NK-92 treated with Interleukin-12 subunit alpha and Interleukin-12 subunit beta, amount 100 ng/mL, for 24 hours (cell line): Measurements from ENCODE around the gene TAF6L.
"Not testable (repeated sequence)": the region's sequence is repeated elsewhere in the genome, so short reads cannot be mapped to it uniquely, and the experiment has no call there.

Experiments
- DNase-seq: peaks from one replicate; lab custom pipeline; 2025; lab: John Stamatoyannopoulos, UW

Gene TAF6L

DNA sequence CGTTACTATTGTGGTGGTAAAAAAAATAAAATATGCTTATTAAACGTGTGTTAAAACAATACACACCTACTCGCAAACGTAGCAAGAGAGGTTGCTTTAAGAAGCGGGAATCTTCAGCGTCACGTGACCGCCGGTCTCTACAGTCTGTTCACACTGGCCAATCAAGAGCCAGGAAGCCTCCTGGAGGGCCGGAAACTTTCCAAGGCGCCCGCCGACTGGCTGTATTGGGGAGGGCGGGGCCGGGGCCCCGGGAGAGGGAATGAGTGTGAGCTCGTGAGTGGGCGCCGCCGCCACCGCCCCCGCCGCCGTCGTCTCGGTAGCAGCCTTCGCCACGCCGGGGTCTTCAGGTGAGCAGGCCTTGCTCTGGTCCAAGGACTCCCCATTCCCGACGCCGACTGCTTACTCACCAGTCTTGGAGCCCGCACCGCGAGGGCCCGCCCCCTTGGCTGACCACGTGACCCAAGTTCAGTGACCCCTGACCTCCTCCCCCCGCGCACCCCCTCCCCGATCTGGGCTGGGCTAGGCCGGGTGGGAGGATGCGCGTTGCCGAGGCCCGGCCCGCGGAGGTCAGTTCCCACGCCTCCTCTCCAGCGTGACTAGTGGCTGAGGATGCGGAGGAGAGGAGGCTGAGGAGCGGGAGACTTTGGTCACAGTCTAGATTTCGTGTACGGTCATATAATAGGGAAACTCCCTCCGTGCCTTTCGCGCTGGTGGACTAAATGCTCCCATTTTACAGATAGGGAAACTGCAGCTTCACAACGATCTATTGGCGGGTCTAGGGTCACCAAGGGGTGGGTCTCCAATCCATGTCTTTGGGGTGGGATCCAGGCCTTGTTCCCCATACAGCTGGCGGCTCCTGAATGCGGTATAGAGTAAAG lies at the start of gene TAF6L:
TAF6L (plus strand) TSS at position 253 of the 878 bp plus-strand sequence. CDS start 4,388 bp downstream, outside the sequence.
- peak; percentile 95 for DNase-seq

DNA sequence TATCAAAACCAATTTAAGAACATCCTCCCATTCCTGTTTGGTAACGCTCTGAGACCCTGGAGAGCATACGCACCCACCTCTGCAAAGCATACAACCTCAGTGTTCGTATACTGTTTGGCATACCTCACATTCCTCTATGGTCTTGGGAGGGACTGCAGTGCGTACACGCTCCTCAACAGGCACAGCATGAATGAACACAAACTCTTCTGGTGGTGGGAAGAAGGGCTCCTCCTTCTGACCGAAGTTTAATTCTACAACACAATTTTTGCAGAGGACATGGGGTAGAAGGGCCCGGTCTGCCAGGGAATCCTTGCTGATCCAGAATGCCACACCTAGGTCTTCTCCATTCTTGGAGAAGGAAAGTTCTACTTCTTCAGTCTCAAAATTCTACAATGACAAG lies 49.2 kb upstream of the TAF6L start:
- DNase-seq: no peak

DNA sequence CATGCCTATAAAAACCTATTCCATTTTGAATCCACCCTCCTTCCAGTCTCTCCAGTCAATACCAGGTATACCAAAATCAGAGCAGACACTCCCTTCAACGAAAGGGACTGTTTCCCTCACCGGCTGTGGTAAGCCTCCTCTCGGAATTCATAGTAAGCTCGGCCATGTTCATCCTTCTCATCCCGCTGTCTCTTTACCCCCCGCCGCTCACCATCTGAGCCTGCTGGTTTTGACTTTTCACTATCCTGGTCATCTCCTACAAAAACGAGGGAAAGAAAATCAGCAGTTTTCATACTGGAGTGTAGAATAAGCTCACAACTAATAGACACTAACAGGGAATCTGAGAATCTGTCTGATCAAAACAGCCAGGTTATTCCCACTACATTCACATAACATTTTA lies 47.0 kb upstream of the TAF6L start:
- no peak for DNase-seq

GRCh38 chr11:62725646-62726045 lies 45.5 kb upstream of the TAF6L start:
- no peak for DNase-seq

DNA sequence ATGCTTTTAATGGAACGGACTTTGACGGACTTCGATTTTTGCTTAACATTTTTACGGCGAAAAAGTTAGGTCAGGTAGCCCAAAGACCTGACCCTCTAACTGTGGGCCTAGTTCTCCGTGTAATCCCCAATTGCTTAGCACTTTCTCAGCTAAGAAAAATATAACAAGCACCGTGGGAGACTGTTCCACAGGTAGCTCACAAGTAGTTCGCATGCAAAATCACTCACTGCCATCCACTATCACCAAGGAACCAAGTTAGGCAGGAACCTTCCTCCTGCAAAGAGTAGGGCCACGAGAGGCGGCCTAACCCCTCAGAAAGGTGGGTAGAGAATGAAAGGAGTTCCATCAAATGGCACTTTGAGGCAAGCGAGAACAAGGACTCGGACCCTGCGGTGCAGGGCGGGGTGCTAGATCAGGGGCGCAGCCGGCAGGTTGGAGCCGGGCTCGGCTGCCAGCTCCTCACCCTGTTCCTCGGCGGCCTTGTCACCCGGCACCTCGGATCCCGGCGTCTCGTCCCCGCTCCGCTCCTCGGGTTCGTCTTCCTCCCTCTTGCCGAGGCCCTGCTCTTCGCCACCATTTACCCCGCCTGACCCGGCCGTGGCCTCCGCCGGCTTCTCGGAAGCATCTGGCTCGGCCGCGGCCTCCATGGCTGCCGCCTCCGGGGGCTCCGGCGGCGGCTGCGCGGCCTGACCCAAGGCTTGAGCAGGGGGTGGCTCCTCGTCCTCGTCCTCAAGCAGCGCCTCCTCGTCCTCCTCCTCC lies 44.9 kb upstream of the TAF6L start:
- DNase-seq: peak; percentile 28

DNA sequence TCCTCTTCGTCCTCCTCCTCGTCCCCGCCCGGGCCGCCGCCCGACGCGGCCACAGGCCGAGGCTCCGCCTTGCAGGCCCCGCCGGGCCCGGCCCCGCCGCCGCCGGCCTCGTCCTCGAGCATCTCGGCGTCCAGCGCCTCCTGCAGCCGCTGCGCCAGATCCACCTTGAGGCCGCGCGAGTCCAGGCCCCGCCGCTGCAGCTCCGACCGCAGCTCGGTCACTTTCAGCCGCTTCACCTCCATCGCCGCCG lies 44.4 kb upstream of the TAF6L start:
- no peak for DNase-seq

DNA sequence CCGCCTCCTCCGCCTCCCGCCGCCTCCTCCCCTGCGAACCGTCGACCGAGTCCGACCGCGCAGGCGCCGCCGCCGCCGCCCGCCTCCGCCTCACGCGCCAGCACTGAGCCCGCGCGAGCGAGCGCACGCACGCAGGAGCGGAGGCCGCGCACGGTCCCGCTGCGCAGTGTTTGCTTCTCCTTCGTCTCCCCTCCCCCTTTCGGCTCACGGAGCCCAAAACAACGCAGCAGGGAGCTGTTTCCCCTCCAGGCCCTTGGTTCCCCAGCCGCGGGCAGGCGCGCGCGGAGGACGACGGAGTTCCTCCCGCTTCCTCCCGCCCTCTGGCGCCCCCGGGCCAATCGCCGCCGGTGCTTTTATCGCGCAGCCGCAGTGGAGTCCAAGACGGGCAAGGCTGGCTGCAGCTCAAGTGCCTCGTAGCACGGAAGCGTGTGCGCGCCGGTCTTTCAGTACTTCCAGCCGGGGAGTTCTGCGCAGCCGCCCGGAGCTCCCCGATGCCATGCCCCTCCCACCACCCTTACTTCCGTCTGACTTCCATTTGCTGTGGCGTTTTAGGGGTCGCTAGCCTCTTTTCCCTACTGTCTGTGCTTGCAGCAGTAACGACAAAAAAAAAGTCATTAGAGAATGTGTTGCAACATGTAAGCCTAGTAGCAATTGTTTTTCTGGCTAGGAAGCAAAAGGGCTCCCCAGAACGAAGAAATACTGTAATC lies 43.9 kb upstream of the TAF6L start, which contains the start of gene HNRNPUL2:
HNRNPUL2 (minus strand) TSS at position 293 of the 707 bp plus-strand sequence. CDS start 301 bp downstream, outside the sequence.
- DNase-seq: peak; percentile 99

DNA sequence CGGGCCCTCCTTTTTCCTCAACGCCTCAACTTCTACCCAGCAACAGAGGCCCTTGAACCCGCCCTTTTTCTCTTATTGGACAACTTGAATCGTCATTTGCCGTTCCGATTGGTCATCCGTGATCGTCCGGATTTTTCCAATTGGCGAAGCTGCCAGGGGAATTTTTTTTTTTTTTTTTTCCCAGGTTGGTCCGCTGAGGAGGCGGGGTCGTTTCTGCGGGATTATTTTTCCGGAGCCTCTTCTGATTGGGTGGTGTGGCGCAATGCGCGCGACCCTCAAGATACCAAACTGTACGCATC lies 43.4 kb upstream of the TAF6L start:
- DNase-seq: peak; percentile 84

DNA sequence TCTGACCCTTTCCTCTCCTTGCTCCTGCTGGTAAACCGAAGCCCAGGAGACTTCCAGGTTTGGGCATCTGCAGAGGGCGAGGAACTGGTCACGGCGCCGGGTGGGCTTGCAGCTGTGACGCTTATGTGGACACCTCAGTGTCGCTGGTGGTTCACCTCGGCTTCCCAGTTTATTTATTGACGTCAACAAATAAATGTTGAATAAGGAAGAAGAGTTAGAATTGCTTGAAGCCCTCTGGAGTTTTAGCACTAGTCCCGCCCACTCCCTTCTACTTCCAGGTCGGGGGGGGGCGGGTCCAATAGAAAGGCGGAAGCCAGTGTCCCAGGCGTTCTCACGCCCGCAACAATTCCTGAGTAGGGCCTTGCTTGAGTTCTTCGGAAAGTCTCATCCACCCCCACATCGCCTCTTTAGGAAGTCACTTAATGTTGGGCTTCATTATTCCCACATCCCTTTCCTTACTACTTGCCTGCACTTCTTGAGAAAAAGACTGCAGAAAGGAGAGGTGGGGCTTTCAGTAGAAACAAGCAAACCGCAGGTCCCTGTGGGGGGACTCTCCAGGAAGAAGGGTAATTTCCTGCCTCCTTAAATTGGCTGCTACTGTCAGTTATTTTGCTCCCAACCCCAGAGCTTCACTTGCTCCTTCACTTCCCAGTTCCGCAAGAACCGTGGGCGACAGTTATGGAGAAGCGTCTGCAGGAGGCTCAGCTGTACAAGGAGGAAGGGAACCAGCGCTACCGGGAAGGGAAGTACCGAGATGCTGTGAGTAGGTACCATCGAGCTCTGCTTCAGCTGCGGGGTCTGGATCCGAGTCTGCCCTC lies 42.8 kb upstream of the TAF6L start, which contains the start of gene TTC9C:
TTC9C (plus strand) TSS at position 316 of the 818 bp plus-strand sequence; CDS start at position 679, 363 bp downstream.
- DNase-seq: peak; percentile 77

DNA sequence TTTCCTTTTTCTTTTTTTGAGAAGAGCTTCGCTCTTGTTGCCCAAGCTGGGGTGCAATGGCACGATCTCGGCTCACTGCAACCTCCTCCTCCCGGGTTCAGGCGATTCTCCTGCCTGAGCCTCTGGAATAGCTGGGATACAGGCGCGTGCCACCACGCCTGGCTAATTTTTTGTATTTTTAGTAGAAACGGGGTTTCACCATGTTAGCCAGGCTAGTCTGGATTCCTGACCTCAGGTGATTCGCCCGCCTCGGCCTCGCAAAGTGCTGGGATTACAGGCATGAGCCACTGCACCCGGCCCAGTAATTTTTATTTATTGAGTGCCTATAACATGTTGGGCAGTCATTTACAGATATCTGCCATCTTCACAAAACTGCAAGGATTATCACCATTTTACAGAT lies 41.1 kb upstream of the TAF6L start:
- DNase-seq: not testable (repeated sequence)

DNA sequence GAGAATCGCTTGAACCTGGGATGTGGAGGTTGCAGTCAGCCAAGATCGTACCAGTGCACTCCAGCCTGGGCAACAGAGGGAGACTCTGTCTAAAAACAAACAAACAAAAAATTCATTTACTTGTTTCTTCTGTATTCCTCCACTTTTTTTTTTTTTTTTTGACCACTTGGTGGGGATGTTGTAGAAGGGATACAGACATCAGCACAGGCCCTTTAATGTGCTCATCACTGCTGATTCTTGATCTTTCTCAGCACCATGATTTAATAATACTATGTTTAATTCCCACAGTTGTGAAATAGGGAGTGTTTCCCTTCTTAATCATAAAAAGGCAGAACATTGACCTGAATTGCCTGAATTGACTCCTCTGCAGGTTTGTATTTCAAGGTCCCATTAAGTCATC lies 38.4 kb upstream of the TAF6L start:
- DNase-seq: no peak

DNA sequence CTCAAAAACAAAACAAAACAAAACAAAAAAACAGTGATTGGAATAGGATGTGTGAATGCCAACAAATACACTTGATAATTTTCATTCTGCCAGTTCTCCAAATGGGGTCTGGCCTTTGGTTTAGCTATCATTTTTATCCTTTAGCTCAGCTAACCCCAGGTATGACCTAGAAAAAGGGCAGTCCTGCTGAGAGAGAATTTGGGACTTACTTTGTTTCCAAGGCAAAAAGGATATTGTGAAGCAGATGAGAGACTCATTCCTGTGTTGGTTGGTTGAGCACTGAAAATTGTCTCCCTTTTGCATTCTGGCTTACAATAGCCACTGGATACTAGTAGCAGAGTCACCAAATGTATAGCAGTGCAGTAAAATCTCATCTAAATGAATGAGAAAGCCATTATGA lies 34.0 kb upstream of the TAF6L start:
- no peak for DNase-seq

GRCh38 chr11:62747475-62748160 lies 23.6 kb upstream of the TAF6L start:
- DNase-seq: no peak

GRCh38 chr11:62749931-62750330 lies 21.3 kb upstream of the TAF6L start:
- DNase-seq: not testable (repeated sequence)

DNA sequence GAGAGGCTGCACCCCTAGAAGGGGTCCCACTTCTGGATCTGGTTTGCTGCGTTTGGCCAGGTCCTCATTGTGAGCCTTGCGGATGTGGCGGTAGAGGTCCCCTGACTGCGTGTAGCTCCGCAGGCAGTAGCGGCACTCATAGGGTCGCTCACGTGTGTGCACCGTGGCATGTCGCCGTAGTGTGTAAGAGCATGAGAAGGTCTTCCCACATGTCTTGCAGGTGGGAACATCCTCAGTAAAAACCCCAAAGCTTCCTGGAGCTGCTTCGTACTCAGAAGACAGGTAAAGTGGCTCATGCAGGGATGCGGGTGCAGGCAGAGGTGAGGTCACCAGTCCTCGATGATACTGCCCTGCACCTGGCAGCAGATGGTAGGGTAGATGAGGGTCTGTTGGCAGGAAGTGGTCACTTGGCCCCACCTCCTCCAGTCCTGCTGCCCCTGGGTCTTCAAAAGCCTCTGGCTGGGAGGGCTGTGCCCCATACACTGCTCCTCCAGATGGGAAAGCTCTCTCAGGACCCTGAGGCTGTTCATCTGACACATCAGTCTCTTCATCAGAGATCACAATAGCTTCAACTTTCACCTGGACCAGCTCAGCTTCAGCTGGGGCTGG lies 18.9 kb upstream of the TAF6L start:
- DNase-seq: no peak

GRCh38 chr11:62752994-62753735 lies 18.0 kb upstream of the TAF6L start:
- no peak for DNase-seq

DNA sequence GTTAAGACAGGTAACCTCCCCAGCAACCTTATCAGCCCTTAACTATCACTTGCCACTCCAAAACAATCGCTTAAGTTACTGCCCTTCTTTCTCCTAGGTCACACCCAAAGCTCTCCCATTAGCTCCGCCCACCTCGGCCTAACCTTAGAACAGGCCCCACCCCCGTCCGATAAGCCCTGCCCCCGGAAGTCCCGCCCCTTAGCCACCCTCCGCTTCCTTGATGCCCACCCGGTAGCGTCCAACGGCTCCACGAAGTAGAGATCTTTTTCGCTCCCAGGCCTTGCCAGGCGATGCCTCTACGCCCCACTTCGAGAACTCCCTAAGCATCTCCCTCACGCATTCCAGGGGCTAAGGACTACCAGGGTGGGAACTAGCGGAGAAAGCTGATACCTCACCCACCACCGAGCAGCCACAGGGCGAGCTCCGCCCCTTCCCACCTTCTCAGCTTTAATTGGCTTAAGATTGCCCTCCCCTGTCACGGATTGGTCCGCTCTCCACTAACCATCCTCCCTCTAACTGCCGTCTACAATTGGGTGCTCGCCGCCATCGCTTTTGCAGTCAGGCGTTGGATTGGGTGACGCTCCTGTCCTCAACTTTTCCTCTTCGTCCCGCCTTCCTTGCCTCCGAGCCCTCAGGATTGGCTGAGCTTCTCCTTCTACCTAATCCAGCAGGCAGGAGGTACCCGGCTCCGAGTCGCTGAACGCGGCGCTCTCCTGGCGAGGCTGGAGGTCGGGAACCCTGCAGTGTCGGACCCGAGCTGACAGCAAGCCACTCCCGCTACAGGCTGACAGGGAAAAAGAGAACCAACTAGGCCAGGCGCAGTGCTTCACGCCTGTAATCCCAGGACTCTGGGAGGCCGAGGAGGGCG lies 17.2 kb upstream of the TAF6L start, which contains the start of gene ZBTB3:
ZBTB3 (minus strand) TSS at position 425 of the 868 bp plus-strand sequence. CDS start 496 bp downstream, outside the sequence.
- peak; percentile 96 for DNase-seq

GRCh38 chr11:62755086-62755615 lies 16.0 kb upstream of the TAF6L start:
- DNase-seq: no peak
